Neutrophil (primary cell): ENCODE data around the gene DHX8.
A peak's percentile ranks its signal among the peaks of the same experiment; 100 is the strongest.

Experiments
- H3K27ac ChIP-seq: fragments of 200-600 bp; sonication (generic); 2 replicates; pipeline ENCODE4 v1.5.1; 2016; ENCODE audit warnings: mild to moderate bottlenecking, moderate library complexity
- H3K27me3 ChIP-seq: fragments of 200-600 bp; sonication (generic); 2 replicates; pipeline ENCODE4 v1.6.0; 2016; ENCODE audit warnings: mild to moderate bottlenecking
- H3K36me3 ChIP-seq: fragments of 200-600 bp; sonication (generic); 2 replicates; pipeline ENCODE4 v1.5.1; 2017
- H3K4me1 ChIP-seq, 2 experiments: fragments of 200-600 bp in 1 of 2; sonication (generic) in 1 of 2; 1 replicate in 1 of 2; 2 replicates in 1 of 2; pipeline versions ENCODE4 v1.5.1 to v1.6.1; 2013 to 2016; ENCODE audit warnings: low read depth in 1 of 2, low read length in 1 of 2, mild to moderate bottlenecking in 1 of 2, moderate library complexity in 1 of 2; ENCODE audit not compliant: control insufficient read depth in 1 of 2, insufficient read depth in 1 of 2
- H3K4me3 ChIP-seq, 2 experiments: fragments of 200-600 bp in 1 of 2; sonication (generic) in 1 of 2; 1 replicate in 1 of 2; 2 replicates in 1 of 2; pipeline ENCODE4 v1.5.1; 2013 to 2016; ENCODE audit warnings: low read depth in 1 of 2, low read length in 1 of 2, mild to moderate bottlenecking in 1 of 2, moderate library complexity in 1 of 2
- H3K9me3 ChIP-seq: fragments of 200-600 bp; sonication (generic); 2 replicates; pipeline ENCODE4 v1.5.1; 2016
- TF ChIP-seq, protein P1 (sequence below): fragments of 200-600 bp; sonication (generic); IDR thresholded peaks from 2 replicates; pipeline ENCODE4 v1.5.1; 2016; ENCODE audit warnings: antibody characterized with exemption

The DHX8 gene

DNA sequence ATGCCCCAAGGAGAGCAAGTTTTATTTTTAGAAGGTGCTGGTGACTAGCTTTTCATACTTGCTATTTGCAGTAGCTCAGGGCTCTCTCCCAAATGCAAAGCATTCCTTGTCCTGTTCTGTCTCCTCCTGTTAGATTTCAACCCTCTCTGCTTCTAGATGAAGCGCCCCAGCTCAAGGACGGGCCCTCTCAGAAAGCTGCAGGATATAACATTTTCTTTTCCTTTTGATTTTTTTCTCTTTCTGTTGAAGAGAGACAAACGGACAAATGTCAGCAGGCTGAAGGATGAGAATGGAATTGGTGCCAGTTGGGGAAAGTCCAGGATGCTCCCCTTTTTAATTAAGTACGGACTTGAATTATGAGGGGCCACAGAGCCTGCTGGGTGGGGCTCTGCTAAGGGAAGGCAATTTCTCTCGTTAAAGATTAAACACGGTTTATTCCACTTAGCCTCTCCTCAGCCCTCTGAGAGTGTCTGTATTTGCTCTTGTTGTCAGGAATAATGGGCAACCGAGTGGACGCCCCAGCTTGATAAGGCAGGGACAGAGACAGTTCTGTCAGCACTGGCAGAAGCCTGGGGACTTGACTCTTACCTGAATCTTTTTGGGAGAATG lies 68.6 kb downstream of the DHX8 start:
- Histone ChIP-seq H3K9me3 (no peaks in the 10 kb centered on the region), H3K27ac (no peak overlapping the region), H3K4me3 (no peak overlapping the region), H3K27me3 (peaks cover 82% of the 10 kb centered on the region), H3K36me3 (no peaks in the 10 kb centered on the region), H3K4me1 (peaks cover 6 to 7% of the 10 kb centered on the region in 2 experiments)
- TF ChIP-seq, protein P1, sequence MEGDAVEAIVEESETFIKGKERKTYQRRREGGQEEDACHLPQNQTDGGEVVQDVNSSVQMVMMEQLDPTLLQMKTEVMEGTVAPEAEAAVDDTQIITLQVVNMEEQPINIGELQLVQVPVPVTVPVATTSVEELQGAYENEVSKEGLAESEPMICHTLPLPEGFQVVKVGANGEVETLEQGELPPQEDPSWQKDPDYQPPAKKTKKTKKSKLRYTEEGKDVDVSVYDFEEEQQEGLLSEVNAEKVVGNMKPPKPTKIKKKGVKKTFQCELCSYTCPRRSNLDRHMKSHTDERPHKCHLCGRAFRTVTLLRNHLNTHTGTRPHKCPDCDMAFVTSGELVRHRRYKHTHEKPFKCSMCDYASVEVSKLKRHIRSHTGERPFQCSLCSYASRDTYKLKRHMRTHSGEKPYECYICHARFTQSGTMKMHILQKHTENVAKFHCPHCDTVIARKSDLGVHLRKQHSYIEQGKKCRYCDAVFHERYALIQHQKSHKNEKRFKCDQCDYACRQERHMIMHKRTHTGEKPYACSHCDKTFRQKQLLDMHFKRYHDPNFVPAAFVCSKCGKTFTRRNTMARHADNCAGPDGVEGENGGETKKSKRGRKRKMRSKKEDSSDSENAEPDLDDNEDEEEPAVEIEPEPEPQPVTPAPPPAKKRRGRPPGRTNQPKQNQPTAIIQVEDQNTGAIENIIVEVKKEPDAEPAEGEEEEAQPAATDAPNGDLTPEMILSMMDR: no peak

DNA sequence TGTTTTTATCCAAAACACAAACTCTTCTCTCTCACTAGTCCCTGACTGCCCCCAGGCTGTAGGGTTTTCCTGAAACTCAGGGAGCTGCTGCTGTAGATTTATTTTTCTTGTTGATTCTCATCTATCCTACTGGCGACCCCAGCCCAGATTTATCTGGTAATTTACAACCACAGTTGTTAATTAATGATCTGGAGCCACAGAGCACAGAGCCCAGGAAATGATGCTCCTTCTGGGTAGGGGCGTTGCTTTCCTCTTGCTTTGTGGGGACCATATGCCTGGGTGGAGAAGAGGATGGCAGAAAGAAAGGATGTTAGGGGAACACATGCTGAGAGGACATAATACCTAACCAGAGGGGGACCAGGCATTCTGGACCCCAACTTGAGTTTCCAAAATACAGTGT lies 69.8 kb downstream of the DHX8 start:
- H3K27me3 ChIP-seq: peaks cover 69% of the 10 kb centered on the region
- H3K9me3 ChIP-seq: no peaks in the 10 kb centered on the region
- no peaks in the 10 kb centered on the region for H3K36me3 ChIP-seq
- H3K4me3 ChIP-seq: no peak overlapping the region
- H3K4me1 ChIP-seq: peaks cover 6 to 7% of the 10 kb centered on the region in 2 experiments
- TF ChIP-seq, protein P1: no peak
- H3K27ac ChIP-seq: no peak overlapping the region

DNA sequence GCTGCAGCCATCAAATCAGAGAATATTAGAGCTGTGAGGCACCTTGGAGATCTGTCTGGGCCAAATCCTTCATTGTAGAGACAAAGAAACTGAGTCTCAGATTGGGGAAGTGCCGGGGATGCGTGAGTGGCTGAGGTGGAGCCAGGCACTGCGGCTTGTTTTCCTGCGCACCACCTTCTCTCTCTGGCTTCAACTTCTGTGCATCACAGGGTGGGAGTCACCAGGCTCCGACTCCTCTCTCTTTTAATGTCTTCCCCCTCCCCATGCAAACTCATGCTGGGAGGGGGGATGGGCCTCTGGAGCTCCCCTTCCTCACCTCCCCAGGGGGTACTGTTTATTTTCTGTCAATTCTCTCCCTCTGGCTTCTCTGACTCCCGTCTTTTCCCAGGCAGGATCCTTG lies 71.1 kb downstream of the DHX8 start:
- Histone ChIP-seq H3K36me3 (no peaks in the 10 kb centered on the region), H3K27ac (no peak overlapping the region), H3K4me1 (peaks cover 6 to 7% of the 10 kb centered on the region in 2 experiments), H3K4me3 (no peak overlapping the region), H3K27me3 (peaks cover 57% of the 10 kb centered on the region), H3K9me3 (no peaks in the 10 kb centered on the region)
- TF ChIP-seq, protein P1: no peak

DNA sequence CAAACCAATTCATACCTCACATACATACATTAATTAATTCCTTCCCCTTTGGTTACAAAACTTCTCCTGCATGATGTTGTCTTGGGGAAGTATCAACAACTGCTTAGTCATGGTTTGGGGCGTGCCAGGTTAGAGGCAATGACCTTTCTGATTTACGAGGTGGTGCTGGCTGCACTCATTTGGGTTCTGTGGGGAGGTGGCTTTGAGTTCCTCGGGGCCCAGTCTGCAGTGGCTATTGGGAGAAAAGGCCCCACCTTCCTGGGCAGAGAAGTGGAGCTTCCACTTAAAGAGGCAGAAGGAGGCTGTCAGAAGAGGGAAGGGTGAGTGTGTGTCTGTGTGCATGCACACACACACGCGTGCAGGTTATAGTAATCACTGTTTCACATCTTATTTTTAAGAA lies 72.5 kb downstream of the DHX8 start:
- Histone ChIP-seq H3K27ac (peak overlapping the region; percentile 15), H3K36me3 (no peaks in the 10 kb centered on the region), H3K27me3 (peaks cover 58% of the 10 kb centered on the region), H3K4me3 (no peak overlapping the region), H3K9me3 (no peaks in the 10 kb centered on the region), H3K4me1 (peaks cover 6 to 7% of the 10 kb centered on the region in 2 experiments)
- TF ChIP-seq, protein P1: no peak

DNA sequence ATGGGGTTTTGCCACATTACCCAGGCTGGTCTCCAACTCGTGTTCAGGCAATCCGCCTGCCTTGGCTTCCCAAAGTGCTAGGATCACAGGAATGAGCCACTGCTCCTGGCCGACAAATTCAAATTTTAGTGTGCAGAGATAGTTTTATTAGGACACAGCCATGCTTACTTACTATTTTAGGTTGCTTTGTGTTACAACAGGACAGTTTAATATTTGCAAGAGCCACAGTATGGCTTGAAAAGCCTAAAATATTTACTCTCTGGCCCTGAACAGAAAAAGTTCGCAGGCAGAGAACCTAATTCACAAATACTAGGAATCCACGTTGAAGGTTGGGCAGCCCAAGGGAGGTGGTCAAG lies 75.0 kb downstream of the DHX8 start:
- no peak overlapping the region for H3K27ac ChIP-seq
- peaks cover 58% of the 10 kb centered on the region for H3K27me3 ChIP-seq
- H3K36me3 ChIP-seq: no peaks in the 10 kb centered on the region
- peaks cover 6 to 7% of the 10 kb centered on the region in 2 experiments for H3K4me1 ChIP-seq
- TF ChIP-seq, protein P1: no peak
- no peaks in the 10 kb centered on the region for H3K9me3 ChIP-seq
- H3K4me3 ChIP-seq: no peak overlapping the region
